ENCODE results near the gene GDA.

GDA gene

DNA sequence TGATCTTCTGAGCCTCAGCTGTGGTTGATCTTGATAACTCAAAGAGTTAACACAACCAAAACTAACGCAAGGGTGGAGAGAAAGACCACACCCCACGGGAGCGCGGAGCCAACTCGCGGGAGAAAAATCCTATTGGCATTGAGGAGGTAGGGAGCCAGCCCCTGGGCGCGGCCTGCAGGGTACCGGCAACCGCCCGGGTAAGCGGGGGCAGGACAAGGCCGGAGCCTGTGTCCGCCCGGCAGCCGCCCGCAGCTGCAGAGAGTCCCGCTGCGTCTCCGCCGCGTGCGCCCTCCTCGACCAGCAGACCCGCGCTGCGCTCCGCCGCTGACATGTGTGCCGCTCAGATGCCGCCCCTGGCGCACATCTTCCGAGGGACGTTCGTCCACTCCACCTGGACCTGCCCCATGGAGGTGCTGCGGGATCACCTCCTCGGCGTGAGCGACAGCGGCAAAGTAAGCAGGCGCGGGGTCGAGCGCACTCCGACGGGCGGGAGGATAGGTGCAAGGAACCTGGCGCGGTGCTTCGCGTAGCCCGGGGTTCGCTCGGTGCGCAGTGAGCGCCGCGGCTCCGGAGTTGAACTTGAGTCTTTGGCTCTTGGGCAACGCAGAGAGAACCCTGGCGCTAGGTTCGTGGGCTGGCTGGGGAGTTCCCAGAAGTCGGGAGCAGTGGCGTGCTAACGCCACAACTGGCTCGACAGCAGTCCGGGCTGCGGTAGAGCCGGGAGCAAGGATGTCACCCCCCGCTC lies at the start of gene GDA:
Gene GDA, plus strand, starts transcription at position 210 of the 745 bp plus-strand sequence. Its CDS starts 120 bp downstream, at position 330.
- no peak for DNase-seq

DNA sequence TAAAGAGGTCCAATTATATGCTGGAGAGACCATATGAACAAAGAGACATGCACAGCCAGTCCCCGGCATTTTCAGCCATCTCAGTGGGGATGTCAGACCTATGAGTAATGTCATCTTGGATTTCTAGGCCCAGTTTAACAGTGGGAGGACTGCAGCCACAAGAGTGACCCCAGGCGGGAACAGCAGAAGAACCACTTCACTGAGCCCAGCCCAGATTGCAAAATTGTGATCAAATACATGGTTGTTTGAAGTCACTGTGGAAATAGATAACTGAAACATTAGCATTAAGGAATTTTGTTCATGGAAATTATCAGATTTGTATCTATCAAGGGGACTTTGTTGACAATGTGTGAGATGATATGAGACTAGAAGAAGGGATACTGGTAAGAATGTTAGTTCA lies 46.7 kb upstream of the GDA start:
- DNase-seq = no peak

DNA sequence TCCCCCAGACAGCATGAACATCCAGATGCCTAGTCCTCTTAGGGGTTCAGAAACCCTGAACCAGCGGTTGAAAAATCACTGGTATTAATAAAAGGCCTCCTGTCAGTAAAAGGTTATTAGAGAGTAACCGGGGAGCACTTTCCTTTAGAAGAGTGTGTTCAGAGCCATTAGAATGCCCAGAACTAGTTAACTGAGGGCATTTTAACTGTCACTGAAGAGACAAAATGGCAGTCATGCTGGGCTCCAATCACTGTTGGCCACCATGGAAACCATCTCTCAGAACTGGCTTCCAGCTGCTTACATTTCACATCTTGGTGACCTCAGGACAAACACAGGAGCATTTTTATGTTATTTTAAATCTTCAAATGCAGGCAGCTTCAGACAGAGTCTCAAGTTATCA lies 36.2 kb upstream of the GDA start:
- no peak for DNase-seq

DNA sequence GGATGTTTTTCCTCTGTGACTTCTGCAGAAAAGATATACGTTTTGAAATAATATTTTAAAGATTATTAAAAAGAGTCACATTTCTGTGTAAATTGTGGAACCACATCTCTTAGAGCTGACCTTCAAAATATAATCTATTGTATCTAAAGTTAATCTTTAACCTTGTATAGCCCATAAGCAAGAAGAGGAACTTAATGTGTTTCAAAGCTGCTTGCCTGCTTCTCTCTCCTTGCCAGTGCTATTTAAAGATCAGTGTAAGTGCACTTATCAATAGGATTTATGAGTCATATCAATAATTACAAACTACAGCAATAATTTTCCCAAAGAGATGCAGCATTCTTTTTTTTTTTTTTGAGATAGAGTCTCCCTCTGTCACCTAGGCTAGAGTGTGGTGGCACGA lies 29.4 kb upstream of the GDA start:
- DNase-seq = no peak

DNA sequence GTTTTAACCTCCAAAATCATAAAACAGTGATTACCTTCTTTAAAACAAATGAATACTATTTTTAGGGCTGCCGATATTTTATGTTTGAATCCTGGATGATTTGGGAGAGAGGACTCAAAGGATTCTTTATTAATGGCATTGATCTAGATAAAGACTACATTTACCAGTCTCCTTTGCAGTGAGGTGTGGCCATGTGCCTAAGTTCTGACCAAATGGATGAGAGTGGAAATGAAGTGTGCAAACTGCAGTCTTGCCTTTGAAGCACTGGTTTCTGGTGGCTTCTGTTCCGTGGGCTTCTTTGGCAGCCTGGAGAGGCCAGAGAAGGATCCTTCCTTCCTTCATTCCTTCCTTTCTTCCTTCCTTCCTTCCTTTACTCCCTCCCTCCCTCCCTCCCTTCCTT lies 24.3 kb upstream of the GDA start:
- no peak for DNase-seq

DNA sequence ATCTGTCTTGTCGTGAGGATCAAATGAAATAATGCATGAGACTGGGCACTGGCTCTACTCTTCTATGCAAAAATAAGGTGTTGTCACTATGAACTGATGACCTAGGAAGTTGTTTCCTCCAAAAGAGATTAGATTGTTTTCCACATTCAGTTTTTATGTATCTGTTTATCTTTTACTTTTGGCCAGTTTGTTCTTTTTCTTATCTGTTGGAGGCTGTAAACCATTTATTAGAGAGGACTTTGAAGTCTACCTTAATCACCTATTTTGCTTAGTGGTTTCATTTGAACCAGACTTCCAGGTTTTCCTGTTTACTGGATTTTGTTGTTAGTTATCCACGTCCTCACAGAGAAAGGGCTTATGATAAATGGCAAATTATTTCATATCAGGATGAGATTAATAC lies 21.5 kb upstream of the GDA start:
- DNase-seq = no peak

GRCh38 chr9:72128526-72128925 lies 20.7 kb upstream of the GDA start:
- DNase-seq = no peak

GRCh38 chr9:72129271-72130156 lies 19.7 kb upstream of the GDA start:
- no peak for DNase-seq

GRCh38 chr9:72130321-72130720 lies 18.9 kb upstream of the GDA start:
- no peak for DNase-seq

DNA sequence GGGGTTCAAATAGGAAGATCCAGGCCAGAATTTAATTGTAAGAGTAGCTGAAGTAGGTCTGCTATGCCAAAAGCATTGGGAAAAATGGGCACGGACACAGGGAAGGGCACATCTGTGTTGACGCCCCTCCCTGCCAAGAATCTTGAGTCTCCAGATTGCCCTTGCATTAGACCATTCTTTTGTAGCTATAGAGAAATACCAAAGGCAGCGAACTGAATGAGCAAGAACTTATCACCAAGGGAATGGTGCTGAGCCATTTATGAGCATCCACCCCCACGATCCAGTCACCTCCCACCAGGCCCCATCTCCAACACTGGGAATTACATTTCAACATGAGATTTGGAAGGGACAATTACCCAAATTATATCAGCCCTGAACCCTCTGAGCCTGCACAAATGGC lies 18.0 kb upstream of the GDA start:
- no peak for DNase-seq

DNA sequence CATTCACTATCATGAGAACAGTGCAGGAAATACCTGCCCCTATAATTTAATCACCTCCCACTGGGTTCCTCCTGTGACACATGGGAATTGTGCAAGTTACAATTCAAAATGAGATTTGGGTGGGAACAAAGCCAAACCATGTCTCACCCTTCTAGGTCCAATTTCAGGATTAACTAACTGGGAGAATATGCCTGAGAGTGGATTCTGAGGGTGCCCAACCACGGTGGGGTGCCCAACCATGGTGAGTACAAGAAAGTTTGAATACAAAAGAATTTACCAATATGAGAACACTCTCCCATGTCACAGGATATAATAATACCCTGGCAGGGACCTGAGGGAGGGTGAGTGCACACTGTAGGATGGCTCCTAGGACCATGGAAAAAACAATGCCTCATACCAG lies 17.2 kb upstream of the GDA start:
- DNase-seq = no peak

DNA sequence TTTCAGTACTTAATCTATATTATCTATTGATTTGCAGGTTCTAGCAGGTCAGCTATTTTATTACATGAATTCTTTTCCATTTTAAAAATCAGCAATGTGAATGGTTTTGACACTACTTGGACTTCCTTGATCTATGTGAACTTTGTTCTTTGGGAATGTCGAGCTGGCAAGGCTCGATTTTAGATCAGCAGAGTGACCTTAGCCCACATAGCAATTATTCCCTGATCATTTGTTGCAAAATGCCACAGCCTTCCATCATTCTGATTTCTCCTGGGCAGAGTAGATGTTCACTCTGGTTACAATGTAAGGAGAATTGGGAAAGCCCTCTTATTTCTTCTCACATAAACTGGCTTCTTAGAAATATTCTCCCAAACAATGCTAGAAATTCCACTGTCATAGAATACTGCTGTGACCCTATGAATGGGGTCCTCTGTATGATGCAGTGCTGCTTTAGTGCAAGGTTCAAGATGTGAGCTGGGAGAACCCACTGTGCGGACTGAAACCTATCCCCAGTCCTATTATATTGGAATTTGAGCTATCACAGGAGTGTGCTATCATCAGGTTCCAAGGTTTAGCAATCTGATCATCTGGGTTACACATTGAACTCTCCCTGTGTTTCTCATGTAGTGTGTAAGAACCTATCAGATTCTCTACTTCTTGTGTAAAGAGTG lies 15.7 kb upstream of the GDA start:
- no peak for DNase-seq

- DNase-seq = no peak
Measured at GRCh38 chr9:72134801-72135200, 14.4 kb upstream of the GDA start.

GRCh38 chr9:72137697-72138365 lies 11.4 kb upstream of the GDA start:
- no peak for DNase-seq

DNA sequence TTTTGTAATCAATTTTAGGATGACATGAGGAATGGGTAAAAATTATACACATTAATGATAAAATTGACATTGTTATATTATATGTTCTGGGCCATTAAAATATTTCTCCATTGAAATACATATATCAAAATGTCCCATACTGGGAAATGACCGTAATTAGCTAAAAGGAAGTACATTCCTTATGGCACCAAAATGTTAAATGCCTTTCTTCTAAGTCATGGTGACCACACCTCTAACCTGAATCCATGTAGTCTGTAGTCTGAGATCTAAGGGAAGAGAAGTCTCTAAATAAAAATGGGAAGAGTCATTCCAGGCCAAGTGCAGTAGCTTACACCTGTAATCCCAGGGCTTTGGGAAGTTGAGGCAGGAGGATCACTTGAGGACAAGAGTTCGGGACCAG lies 10.0 kb upstream of the GDA start:
- DNase-seq = no peak

DNA sequence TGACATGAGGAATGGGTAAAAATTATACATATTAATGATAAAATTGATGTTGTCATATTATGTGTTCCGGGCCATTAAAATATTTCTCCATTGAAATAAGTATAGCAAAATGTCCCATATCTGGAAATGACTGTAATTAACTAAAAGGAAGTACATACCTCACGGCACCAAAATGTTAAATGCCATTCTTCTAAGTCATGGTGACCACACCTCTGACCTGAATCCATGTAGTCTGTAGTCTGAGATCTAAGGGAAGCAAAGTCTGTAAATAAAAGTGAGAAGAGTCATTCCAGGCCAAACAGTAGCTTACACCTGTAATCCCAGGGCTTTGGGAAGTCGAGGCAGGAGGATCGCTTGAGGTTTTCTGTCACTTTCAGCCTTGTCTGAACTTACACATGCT lies 8.7 kb upstream of the GDA start:
- DNase-seq = no peak

GRCh38 chr9:72141484-72141883 lies 7.8 kb upstream of the GDA start:
- DNase-seq = no peak

DNA sequence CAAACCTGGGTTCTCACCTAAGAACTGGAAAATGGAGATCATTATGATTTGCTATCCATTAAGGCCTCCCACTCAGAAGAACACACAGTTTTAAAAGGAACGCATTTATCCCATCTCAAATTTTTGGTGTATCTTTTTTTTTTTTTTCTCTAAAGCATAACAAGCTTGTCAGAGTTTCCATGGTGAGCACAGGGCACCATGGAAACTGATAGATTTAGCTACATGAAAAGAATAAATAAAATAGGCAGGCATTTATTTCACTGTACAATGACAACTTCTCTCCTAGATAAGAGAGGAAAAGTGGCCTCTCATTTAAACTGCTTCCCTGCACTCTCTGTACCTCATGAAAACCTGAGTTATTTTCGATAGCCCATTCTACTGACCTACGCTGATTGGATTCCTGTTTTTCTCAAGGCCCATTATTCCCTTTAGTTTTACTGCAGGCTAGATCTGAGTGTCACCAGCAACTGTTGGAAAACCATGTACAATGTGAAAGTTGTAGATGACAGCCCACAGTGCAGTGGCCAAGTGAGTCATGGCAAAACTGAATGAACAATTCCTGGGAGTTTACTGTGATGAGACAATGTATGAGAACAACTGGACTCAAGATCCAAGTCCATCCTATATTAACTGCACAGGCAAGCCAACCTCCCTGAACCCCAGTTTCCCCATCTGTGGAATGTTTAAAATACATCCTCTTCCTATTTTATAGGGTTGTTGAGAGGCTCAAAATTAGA lies 4.3 kb upstream of the GDA start:
- no peak for DNase-seq

- no peak for DNase-seq
Measured at GRCh38 chr9:72145733-72146505, 3.3 kb upstream of the GDA start.

DNA sequence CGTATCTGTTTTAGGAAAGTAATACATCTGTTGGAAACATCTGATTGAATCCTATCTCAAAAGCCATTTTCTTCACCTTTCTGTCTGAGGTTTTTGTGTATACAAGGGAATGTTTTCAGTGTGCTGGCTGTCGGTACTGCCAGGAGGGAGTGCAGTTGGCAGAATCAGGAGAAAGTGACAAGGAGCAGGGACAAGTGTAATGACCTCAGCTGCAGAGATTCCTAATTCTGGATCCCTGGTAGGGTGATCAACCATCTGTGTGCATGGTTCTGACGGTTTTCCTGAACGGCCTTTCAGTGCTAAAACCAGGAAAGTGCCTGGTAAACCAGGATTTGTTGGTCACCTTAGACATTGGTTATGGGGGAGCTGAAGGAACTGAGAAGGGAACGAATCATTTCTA lies 1.6 kb upstream of the GDA start:
- no peak for DNase-seq

DNA sequence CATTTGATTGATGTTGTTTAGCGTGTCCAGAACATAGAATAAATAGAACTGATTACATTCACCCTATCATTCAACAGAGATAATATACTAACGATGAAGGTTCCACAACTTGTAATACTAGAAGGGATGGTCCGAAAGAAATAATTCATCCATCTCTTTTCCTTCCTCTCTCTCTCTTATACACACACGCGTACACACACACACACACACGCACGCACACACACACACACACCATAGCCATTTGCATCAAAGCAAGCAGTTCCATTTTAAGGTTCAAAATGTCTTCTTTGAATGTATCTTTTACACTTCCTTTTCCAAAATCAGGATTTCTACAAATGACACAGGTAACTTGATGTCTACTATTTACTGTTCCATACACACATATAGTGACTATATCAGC lies 887 bp downstream of the GDA start:
- DNase-seq = no peak

GRCh38 chr9:72150661-72151060 lies 1.4 kb downstream of the GDA start:
- DNase-seq = no peak
